ENCODE measurements around the gene SLC13A2. TPM values are rescaled to one million over a fixed set of nuclear protein-coding genes. Genes with fewer than 3 reads are reported as not detected.
A peak's percentile ranks its signal among the peaks of the same experiment; 100 is the strongest.

Gene SLC13A2
- total RNA-seq, 4 donors from 2014 or later = not detected

- Histone ChIP-seq H3K27me3 (no peaks in the 10 kb centered on the region), H3K4me1 (no peaks in the 10 kb centered on the region), H3K27ac (no peak overlapping the region), H3K9me3 (no peaks in the 10 kb centered on the region), H3K36me3 (no peaks in the 10 kb centered on the region), H3K4me3 (no peak overlapping the region)
- intact Hi-C loops (cut with DNase I; ENCODE audit: low total_unique reads) = no loop called here
- no peak for DNase-seq
- TF ChIP-seq POLR2A (IDR thresholded peaks at IDR 0.05) (no peak), CTCF (IDR thresholded peaks at IDR 0.05) (no peak)
Observed at GRCh38 chr17:28492352-28493310, 19.2 kb downstream of the SLC13A2 start.

GRCh38 chr17:28493460-28493859 is 20.0 kb downstream of the SLC13A2 start:
- no peak for DNase-seq
- H3K4me3 ChIP-seq = no peak overlapping the region
- TF ChIP-seq CTCF (IDR thresholded peaks at IDR 0.05) (no peak), POLR2A (IDR thresholded peaks at IDR 0.05) (no peak)
- intact Hi-C loops (cut with DNase I; ENCODE audit: low total_unique reads) = no loop called here
- no peaks in the 10 kb centered on the region for H3K4me1 ChIP-seq
- H3K27ac ChIP-seq = no peak overlapping the region
- H3K27me3 ChIP-seq = no peaks in the 10 kb centered on the region
- H3K36me3 ChIP-seq = no peaks in the 10 kb centered on the region
- no peaks in the 10 kb centered on the region for H3K9me3 ChIP-seq

GRCh38 chr17:28494445-28495188 is 21.2 kb downstream of the SLC13A2 start:
- H3K9me3 ChIP-seq = no peaks in the 10 kb centered on the region
- DNase-seq = peak; percentile 51 to 68
- H3K27ac ChIP-seq = no peak overlapping the region
- no peak for TF ChIP-seq POLR2A (IDR thresholded peaks at IDR 0.05)
- TF ChIP-seq CTCF (IDR thresholded peaks at IDR 0.05) = peak; percentile 60 to 76 (median 70)
- no peaks in the 10 kb centered on the region for H3K4me1 ChIP-seq
- H3K4me3 ChIP-seq = no peak overlapping the region
- no peaks in the 10 kb centered on the region for H3K36me3 ChIP-seq
- H3K27me3 ChIP-seq = no peaks in the 10 kb centered on the region
- intact Hi-C loops (cut with DNase I; ENCODE audit: low total_unique reads) = no loop called here

GRCh38 chr17:28495635-28496034 is 22.2 kb downstream of the SLC13A2 start:
- Histone ChIP-seq H3K27ac (no peak overlapping the region), H3K9me3 (no peaks in the 10 kb centered on the region), H3K27me3 (no peaks in the 10 kb centered on the region), H3K36me3 (no peaks in the 10 kb centered on the region), H3K4me1 (no peaks in the 10 kb centered on the region), H3K4me3 (no peak overlapping the region)
- intact Hi-C loops (cut with DNase I; ENCODE audit: low total_unique reads) = no loop called here
- no peak for DNase-seq
- TF ChIP-seq CTCF (IDR thresholded peaks at IDR 0.05) (no peak), POLR2A (IDR thresholded peaks at IDR 0.05) (no peak)

GRCh38 chr17:28497931-28498330 is 24.5 kb downstream of the SLC13A2 start:
- Histone ChIP-seq H3K4me3 (no peak overlapping the region), H3K9me3 (no peaks in the 10 kb centered on the region), H3K36me3 (no peaks in the 10 kb centered on the region), H3K27ac (no peak overlapping the region), H3K27me3 (no peaks in the 10 kb centered on the region), H3K4me1 (no peaks in the 10 kb centered on the region)
- TF ChIP-seq POLR2A (IDR thresholded peaks at IDR 0.05) (no peak), CTCF (IDR thresholded peaks at IDR 0.05) (no peak)
- intact Hi-C loops (cut with DNase I; ENCODE audit: low total_unique reads) = no loop called here
- no peak for DNase-seq

Data from uterus (tissue), 4 donors.